Neuronal stem cell (in vitro differentiated cells): Measurements from ENCODE around the gene C2.

Source experiments
- DNase-seq: peaks from one replicate; pipeline ENCODE4 v3.0.0-alpha.2; 2013; ENCODE audit warnings: low spot score
- H2AFZ ChIP-seq: one replicate; pipeline ENCODE4 v1.6.1; 2013; ENCODE audit warnings: mild to moderate bottlenecking, low read length, inconsistent platforms
- H2AK5ac ChIP-seq: 2 replicates; pipeline ENCODE4 v1.6.1; 2013; ENCODE audit warnings: low read depth, mild to moderate bottlenecking, inconsistent platforms, low read length, moderate library complexity, mixed read lengths
- H2BK120ac ChIP-seq: 2 replicates; pipeline ENCODE4 v1.6.1; 2013; ENCODE audit warnings: low read depth, mild to moderate bottlenecking, inconsistent platforms, low read length, moderate library complexity, mixed read lengths
- H2BK12ac ChIP-seq: one replicate; pipeline ENCODE4 v1.6.1; 2013; ENCODE audit warnings: low read length, inconsistent platforms
- H2BK15ac ChIP-seq: 2 replicates; pipeline ENCODE4 v1.6.1; 2013; ENCODE audit warnings: mild to moderate bottlenecking, low read length, inconsistent platforms, mixed read lengths
- H2BK5ac ChIP-seq: one replicate; pipeline ENCODE4 v1.6.1; 2013; ENCODE audit warnings: inconsistent platforms, mild to moderate bottlenecking, low read length, moderate library complexity
- H3K14ac ChIP-seq: one replicate; pipeline ENCODE4 v1.6.1; 2013; ENCODE audit warnings: low read length, inconsistent platforms
- H3K18ac ChIP-seq: 2 replicates; pipeline ENCODE4 v1.6.1; 2013; ENCODE audit warnings: low read length, inconsistent platforms
- H3K23ac ChIP-seq: 2 replicates; pipeline ENCODE4 v1.6.1; 2013; ENCODE audit warnings: low read depth, mild to moderate bottlenecking, mixed read lengths, low read length, inconsistent platforms; ENCODE audit not compliant: poor library complexity
- H3K27ac ChIP-seq: replicated peaks from 3 replicates; pipeline ENCODE4 v1.5.1; 2013; ENCODE audit warnings: low read length, inconsistent platforms
- H3K27me3 ChIP-seq, 3 experiments: 2 replicates each; pipeline ENCODE4 v1.6.1; 2013; ENCODE audit warnings: low read length in 3 of 3, mild to moderate bottlenecking in 2 of 3, inconsistent platforms in 1 of 3, low read depth in 1 of 3, mixed read lengths in 1 of 3, moderate library complexity in 1 of 3; ENCODE audit not compliant: control insufficient read depth in 3 of 3, insufficient read depth in 3 of 3
- H3K36me3 ChIP-seq, 2 donors: replicated peaks in 1 of 2; 2 replicates each; pipeline ENCODE4 v1.6.1; 2013; ENCODE audit warnings: low read length in 2 of 2; ENCODE audit not compliant: control insufficient read depth in 2 of 2, insufficient read depth in 2 of 2
- H3K4ac ChIP-seq: 2 replicates; pipeline ENCODE4 v1.6.1; 2013; ENCODE audit warnings: inconsistent platforms, mild to moderate bottlenecking, low read length, moderate library complexity
- H3K4me1 ChIP-seq, 2 donors: 1 replicate in 1 of 2; 2 replicates in 1 of 2; pipeline ENCODE4 v1.6.1; 2013; ENCODE audit warnings: low read length in 2 of 2, low read depth in 1 of 2; ENCODE audit not compliant: control insufficient read depth in 2 of 2, insufficient read depth in 1 of 2
- H3K4me2 ChIP-seq: one replicate; pipeline ENCODE4 v1.6.1; 2013; ENCODE audit warnings: mild to moderate bottlenecking, low read length, inconsistent platforms; ENCODE audit not compliant: insufficient read depth, poor library complexity, severe bottlenecking
- H3K4me3 ChIP-seq, 2 donors: 2 replicates each; pipeline ENCODE4 v1.5.1; 2013; ENCODE audit warnings: low read length in 2 of 2, mild to moderate bottlenecking in 2 of 2, inconsistent platforms in 1 of 2, moderate library complexity in 1 of 2
- H3K79me1 ChIP-seq: one replicate; pipeline ENCODE4 v1.6.1; 2013; ENCODE audit warnings: low read depth, mild to moderate bottlenecking, inconsistent platforms, low read length, moderate library complexity
- H3K9ac ChIP-seq: one replicate; pipeline ENCODE4 v1.6.1; 2013; ENCODE audit warnings: mild to moderate bottlenecking, low read depth, low read length, inconsistent platforms; ENCODE audit not compliant: poor library complexity
- H3K9me3 ChIP-seq, 2 donors: replicated peaks in 1 of 2; 2 replicates each; pipeline versions ENCODE3 to v1.6.1; 2013; ENCODE audit warnings: low read length in 2 of 2, mild to moderate bottlenecking in 2 of 2, inconsistent platforms in 1 of 2, low read depth in 1 of 2, mixed read lengths in 1 of 2, moderate library complexity in 1 of 2; ENCODE audit not compliant: control insufficient read depth in 2 of 2, insufficient read depth in 1 of 2
- H4K8ac ChIP-seq: one replicate; pipeline ENCODE4 v1.6.1; 2013; ENCODE audit warnings: low read depth, mild to moderate bottlenecking, inconsistent platforms, low read length, moderate library complexity
- H4K91ac ChIP-seq: one replicate; pipeline ENCODE4 v1.6.1; 2013; ENCODE audit warnings: low read length, low read depth, mild to moderate bottlenecking, inconsistent platforms; ENCODE audit not compliant: poor library complexity
- WGBS, 2 donors: extraction: QIAGEN DNeasy Blood & Tissue Kit; methylation state at CpG; one replicate each; pipeline ENCODE4 v1.1.7; 2013; ENCODE audit warnings: missing lambda C conversion rate in 2 of 2, mixed read lengths in 1 of 2; ENCODE audit not compliant: insufficient read length in 2 of 2, insufficient replicate concordance in 1 of 2; ENCODE audit errors: extremely low coverage in 2 of 2; 5-methylcytosine and 5-hydroxymethylcytosine counted together

The C2 gene

DNA sequence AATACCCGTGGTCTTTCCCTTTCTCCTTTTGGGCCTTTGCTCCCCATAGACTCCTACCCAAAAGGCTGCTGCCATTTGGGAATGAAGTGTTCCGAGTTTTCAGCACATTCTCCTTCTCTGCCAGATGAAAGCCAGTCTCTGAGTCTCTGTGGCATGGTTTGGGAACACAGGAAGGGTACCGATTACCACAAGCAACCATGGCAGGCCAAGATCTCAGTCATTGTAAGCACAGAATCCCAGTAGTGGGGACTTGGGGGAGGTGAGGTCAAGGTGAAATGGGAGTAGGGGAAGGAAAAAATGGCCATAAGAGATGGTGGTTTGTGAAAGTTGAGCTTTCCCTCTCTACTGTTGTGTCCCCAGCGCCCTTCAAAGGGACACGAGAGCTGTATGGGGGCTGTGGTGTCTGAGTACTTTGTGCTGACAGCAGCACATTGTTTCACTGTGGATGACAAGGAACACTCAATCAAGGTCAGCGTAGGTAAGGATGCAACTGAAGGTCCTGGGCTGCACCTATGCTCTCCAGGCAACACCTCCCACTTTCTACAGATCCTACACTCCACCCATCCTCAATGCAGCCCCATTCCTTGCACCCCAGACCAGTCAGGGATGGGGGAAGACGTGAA, 22.5 kb downstream of the C2 start:
- Histone ChIP-seq H3K36me3 (peaks cover 36 to 50% of the 10 kb centered on the region in 2 donors), H2BK15ac (no peak overlapping the region), H2AK5ac (no peak overlapping the region), H3K4me1 (peaks cover 4 to 15% of the 10 kb centered on the region in 2 donors), H3K27me3 (no peaks in the 10 kb centered on the region), H3K4me3 (peak overlapping the region in 1 of 2 donors; percentile 29), H3K4ac (no peak overlapping the region), H4K8ac (no peak overlapping the region), H3K18ac (no peak overlapping the region), H2BK12ac (no peak overlapping the region), H2BK5ac (no peak overlapping the region), H3K9me3 (peaks cover 0 to 1% of the 10 kb centered on the region in 2 donors), H3K9ac (no peak overlapping the region), H3K79me1 (no peaks in the 10 kb centered on the region), H4K91ac (no peak overlapping the region), H3K27ac (no peak overlapping the region), H3K4me2 (no peak overlapping the region), H2AFZ (no peak overlapping the region), H3K23ac (no peak overlapping the region), H2BK120ac (no peak overlapping the region), H3K14ac (no peak overlapping the region)
- WGBS, 2 donors = no CpG with 5 or more reads among the region's 7 CpGs
- DNase-seq = no peak

DNA sequence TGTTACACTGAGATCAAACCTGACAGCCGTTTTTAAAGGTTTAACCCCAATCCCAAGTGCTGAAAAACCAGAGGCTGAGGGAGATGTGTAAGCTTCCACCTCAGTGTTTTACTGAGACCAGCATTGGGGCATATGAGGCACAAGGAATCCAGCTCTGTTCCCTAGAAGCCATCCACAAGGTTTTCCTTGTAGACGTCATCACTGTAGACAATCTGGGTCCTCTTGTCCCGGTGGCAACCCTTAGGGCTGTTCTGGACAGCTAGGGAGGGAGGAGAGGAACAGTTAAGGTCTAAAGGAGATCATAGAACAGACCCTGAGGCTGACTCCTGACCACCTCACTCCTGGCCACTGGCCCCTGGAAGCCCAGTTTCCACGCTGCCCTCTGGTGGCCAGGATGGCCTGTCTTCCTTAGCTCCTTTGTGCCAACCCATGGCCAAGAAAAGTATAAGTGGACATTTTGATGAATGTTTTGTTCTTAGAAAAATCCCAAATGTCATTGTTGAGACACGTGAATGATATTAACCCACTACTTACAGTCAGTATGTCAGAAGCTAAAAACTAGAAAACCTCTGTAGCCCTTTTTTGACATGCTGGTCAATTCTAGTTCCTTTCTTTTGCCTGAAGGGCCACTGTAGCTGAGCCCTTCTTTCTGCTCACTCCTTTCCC, 24.8 kb downstream of the C2 start:
- Histone ChIP-seq H2AFZ (no peak overlapping the region), H3K9ac (no peak overlapping the region), H4K8ac (no peak overlapping the region), H3K4ac (no peak overlapping the region), H2BK15ac (no peak overlapping the region), H4K91ac (no peak overlapping the region), H3K9me3 (no peaks in the 10 kb centered on the region), H2BK120ac (no peak overlapping the region), H3K18ac (no peak overlapping the region), H2BK5ac (no peak overlapping the region), H3K27me3 (no peaks in the 10 kb centered on the region), H3K14ac (no peak overlapping the region), H2AK5ac (no peak overlapping the region), H3K27ac (no peak overlapping the region), H3K36me3 (peaks cover 43 to 70% of the 10 kb centered on the region in 2 donors), H3K4me2 (no peak overlapping the region), H3K79me1 (no peaks in the 10 kb centered on the region), H2BK12ac (no peak overlapping the region), H3K4me1 (no peaks in the 10 kb centered on the region), H3K23ac (no peak overlapping the region), H3K4me3 (no peak overlapping the region)
- no CpG with 5 or more reads among the region's 5 CpGs for WGBS, 2 donors
- peak; percentile 53 for DNase-seq

DNA sequence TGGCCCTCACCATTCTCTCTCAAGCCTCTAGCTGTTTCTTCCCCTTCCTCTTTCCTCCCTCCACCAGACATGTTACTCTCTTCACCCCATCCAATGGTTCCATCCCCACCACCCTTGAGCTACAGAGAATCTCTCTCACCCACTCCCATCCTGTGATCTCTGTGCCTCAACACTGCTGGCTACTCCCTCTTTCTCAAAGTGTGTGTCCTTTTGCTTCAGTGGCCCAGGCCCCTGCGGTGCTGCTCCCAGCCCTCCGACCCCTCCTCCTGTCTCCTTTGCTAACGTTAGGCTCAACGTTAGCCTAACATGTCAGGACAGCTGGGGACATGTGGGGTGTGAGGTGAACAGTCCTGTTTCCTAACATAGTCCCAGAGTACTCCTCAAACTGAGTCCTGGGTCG, 25.4 kb downstream of the C2 start:
- Histone ChIP-seq H2BK5ac (no peak overlapping the region), H2AFZ (no peak overlapping the region), H4K91ac (no peak overlapping the region), H3K14ac (no peak overlapping the region), H3K27ac (peak overlapping the region; percentile 9), H2BK12ac (no peak overlapping the region), H3K9ac (no peak overlapping the region), H3K4ac (no peak overlapping the region), H3K4me1 (peaks cover 2% of the 10 kb centered on the region in 2 donors), H3K36me3 (peaks cover 43 to 72% of the 10 kb centered on the region in 2 donors), H3K18ac (no peak overlapping the region), H3K27me3 (no peaks in the 10 kb centered on the region), H3K79me1 (no peaks in the 10 kb centered on the region), H3K4me3 (no peak overlapping the region), H3K23ac (no peak overlapping the region), H2AK5ac (no peak overlapping the region), H2BK120ac (no peak overlapping the region), H3K4me2 (no peak overlapping the region), H4K8ac (no peak overlapping the region), H2BK15ac (no peak overlapping the region), H3K9me3 (no peaks in the 10 kb centered on the region)
- WGBS, 2 donors = no CpG with 5 or more reads among the region's 5 CpGs
- no peak for DNase-seq

DNA sequence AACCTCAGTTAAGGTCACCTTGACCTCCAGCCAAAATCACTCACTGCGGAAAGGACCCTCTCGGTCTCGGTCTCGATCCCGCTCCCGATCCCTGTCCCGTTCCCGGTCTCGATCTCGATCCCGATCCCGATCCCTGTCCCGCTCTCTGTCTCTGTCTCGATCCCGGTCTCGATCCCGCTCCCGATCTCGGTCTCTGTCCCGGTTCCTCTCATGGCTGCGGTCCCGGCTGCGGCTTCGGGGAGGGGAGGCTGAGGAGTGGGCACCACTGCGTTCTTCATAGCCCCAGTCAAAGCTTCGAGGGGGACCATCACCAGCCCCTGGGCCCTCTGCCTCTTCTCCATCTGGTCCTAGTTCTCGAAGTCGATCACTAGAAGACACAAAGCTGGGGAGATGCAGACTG, 27.0 kb downstream of the C2 start:
- Histone ChIP-seq H3K4me1 (peaks cover 9 to 10% of the 10 kb centered on the region in 2 donors), H2BK5ac (no peak overlapping the region), H4K91ac (no peak overlapping the region), H3K9ac (no peak overlapping the region), H3K23ac (no peak overlapping the region), H3K14ac (no peak overlapping the region), H3K27ac (no peak overlapping the region), H3K36me3 (peaks cover 43 to 72% of the 10 kb centered on the region in 2 donors), H3K4me3 (no peak overlapping the region), H2AK5ac (no peak overlapping the region), H2BK120ac (no peak overlapping the region), H4K8ac (no peak overlapping the region), H3K4ac (no peak overlapping the region), H3K9me3 (no peaks in the 10 kb centered on the region), H3K4me2 (no peak overlapping the region), H3K18ac (no peak overlapping the region), H2AFZ (no peak overlapping the region), H3K27me3 (no peaks in the 10 kb centered on the region), H2BK12ac (no peak overlapping the region), H3K79me1 (peaks cover 8% of the 10 kb centered on the region), H2BK15ac (no peak overlapping the region)
- WGBS, 2 donors = no CpG with 5 or more reads among the region's 28 CpGs
- DNase-seq = no peak
